IPS-20b (cell line): Measurements from ENCODE around the gene CCR2.
"Not testable (repeated sequence)": the region's sequence is repeated elsewhere in the genome, so short reads cannot be mapped to it uniquely, and the experiment has no call there.

ENCODE experiments used
- H3K27ac ChIP-seq: one replicate; pipeline ENCODE4 v1.5.1; 2013; ENCODE audit warnings: low read length
- H3K27me3 ChIP-seq: 2 replicates; pipeline ENCODE4 v1.6.1; 2013; ENCODE audit warnings: mild to moderate bottlenecking, low read length, inconsistent platforms; ENCODE audit not compliant: insufficient read depth
- H3K36me3 ChIP-seq: 2 replicates; pipeline ENCODE4 v1.6.1; 2013; ENCODE audit warnings: low read depth, mild to moderate bottlenecking, inconsistent platforms, low read length, moderate library complexity; ENCODE audit not compliant: insufficient read depth
- H3K4me1 ChIP-seq: 2 replicates; pipeline ENCODE4 v1.6.1; 2013; ENCODE audit warnings: mild to moderate bottlenecking, control low read depth, inconsistent platforms, low read length, moderate library complexity; ENCODE audit not compliant: insufficient read depth
- H3K4me3 ChIP-seq: 2 replicates; pipeline ENCODE4 v1.5.1; 2013; ENCODE audit warnings: mild to moderate bottlenecking, low read length, inconsistent platforms
- H3K9ac ChIP-seq: 2 replicates; pipeline ENCODE4 v1.6.1; 2013; ENCODE audit warnings: low read depth, mild to moderate bottlenecking, inconsistent platforms, low read length, moderate library complexity
- H3K9me3 ChIP-seq: 2 replicates; pipeline ENCODE4 v1.6.1; 2013; ENCODE audit warnings: mild to moderate bottlenecking, low read depth, low read length, inconsistent platforms; ENCODE audit not compliant: insufficient read depth

Gene CCR2

DNA sequence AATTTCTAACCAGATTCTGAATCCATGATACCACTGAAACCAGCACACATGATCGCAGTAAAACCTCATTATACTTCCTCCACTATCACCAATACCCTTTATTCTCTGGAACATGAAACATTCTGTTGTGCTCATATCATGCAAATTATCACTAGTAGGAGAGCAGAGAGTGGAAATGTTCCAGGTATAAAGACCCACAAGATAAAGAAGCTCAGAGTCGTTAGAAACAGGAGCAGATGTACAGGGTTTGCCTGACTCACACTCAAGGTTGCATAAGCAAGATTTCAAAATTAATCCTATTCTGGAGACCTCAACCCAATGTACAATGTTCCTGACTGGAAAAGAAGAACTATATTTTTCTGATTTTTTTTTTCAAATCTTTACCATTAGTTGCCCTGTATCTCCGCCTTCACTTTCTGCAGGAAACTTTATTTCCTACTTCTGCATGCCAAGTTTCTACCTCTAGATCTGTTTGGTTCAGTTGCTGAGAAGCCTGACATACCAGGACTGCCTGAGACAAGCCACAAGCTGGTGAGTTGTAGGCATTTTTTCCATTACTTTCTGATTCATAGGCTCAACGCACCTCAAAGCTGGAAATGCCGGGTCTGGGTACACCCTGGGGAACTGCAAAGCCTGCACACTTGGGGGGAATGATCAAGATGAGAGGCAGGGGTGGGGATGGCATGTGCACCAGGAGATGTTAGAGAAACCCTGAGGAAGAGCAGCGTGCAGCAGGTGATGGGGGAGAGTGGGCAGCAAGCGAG, at the start of gene CCR2:
Gene CCR2, plus strand, starts transcription at position 465 of the 764 bp plus-strand sequence. CDS start 3,417 bp downstream, outside the sequence.
- no peaks in the 10 kb centered on the region for H3K4me1 ChIP-seq
- no peaks in the 10 kb centered on the region for H3K9me3 ChIP-seq
- H3K27me3 ChIP-seq: no peaks in the 10 kb centered on the region
- H3K9ac ChIP-seq: no peak within 1 kb of the TSS
- no peaks in the 10 kb centered on the region for H3K36me3 ChIP-seq
- H3K4me3 ChIP-seq: no peak within 1 kb of the TSS
- H3K27ac ChIP-seq: no peak within 1 kb of the TSS

DNA sequence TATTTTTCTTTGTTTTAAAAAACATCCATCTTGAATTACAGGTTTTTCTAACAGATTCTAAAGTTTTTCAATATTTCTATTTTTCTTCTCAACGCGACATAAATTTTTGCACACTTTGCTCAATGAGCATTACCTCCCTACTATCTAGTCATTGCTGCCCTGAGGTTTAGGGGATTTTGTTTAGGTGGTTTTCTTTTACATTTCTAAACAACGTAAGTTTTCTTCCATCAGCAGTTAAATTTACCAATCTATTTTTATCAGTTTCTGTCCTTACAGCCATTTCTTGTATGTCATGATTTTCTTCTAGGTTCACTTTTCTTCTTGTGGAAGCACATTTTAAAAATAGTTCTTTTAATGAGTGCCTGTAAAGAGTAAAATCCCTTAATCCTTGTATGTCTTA, 49.2 kb upstream of the CCR2 start:
- no peak overlapping the region for H3K9ac ChIP-seq
- no peaks in the 10 kb centered on the region for H3K4me1 ChIP-seq
- no peaks in the 10 kb centered on the region for H3K36me3 ChIP-seq
- H3K27ac ChIP-seq: no peak overlapping the region
- H3K27me3 ChIP-seq: no peaks in the 10 kb centered on the region
- no peaks in the 10 kb centered on the region for H3K9me3 ChIP-seq
- H3K4me3 ChIP-seq: no peak overlapping the region

DNA sequence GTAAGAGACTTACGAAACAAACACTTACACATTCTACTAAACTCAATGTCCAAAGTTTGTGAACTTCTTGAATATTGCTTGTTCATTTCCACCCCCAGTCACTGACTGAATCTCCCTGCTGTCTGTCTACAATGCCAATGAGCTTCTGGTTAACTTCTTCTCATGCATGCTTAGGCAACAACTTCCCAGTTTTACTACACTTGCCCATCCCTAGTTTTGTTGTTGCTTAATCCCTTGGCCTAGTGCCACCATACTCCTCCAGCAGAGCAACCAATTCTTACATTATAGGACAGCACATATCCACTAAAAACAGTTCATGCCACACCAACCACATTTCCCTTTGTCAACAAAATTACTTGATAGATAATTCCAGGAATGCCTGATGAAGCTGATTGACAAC, 40.9 kb upstream of the CCR2 start:
- no peaks in the 10 kb centered on the region for H3K9me3 ChIP-seq
- H3K27me3 ChIP-seq: no peaks in the 10 kb centered on the region
- no peak overlapping the region for H3K9ac ChIP-seq
- H3K27ac ChIP-seq: no peak overlapping the region
- H3K4me3 ChIP-seq: no peak overlapping the region
- H3K4me1 ChIP-seq: peaks cover 11% of the 10 kb centered on the region
- no peaks in the 10 kb centered on the region for H3K36me3 ChIP-seq

DNA sequence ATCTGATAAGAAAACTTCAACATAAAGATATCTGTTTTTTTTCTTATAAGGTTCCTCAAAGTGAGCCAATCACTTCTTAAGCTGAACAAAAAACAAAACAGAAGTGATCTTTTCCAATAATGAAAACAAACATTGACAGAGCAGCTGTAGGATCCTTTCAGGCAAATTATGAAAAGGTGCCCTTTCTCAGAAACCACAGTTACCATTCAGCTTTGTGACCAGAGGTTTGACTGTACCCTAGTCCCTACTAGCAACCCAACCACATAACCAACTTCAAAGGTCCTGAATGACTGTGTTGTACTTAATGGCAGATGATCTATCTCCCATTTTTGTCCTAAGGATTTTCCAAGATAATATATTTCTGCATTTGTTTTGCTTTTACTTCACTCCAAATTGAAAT, 39.4 kb upstream of the CCR2 start:
- Histone ChIP-seq H3K9me3 (no peaks in the 10 kb centered on the region), H3K4me1 (peaks cover 11% of the 10 kb centered on the region), H3K9ac (no peak overlapping the region), H3K4me3 (no peak overlapping the region), H3K36me3 (no peaks in the 10 kb centered on the region), H3K27me3 (no peaks in the 10 kb centered on the region), H3K27ac (no peak overlapping the region)

DNA sequence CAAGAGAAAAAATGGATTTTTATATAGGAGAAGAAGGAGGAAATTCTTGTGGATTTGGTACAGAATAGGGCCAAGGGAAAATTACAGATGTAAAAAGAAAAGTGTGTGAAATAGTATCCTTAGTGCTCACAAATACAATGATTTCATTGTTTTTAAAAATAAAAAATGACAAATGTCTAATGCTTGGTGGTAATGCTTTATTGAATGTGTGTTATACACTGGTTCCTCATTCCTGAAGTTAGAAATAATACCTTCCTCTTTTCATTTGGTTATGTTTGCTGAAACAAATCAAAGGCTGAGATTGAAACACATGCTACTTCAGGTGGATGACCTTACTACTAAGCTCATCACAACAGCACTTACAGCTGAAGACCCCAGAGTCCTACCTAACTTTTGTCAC, 37.7 kb upstream of the CCR2 start:
- Histone ChIP-seq H3K4me3 (no peak overlapping the region), H3K36me3 (no peaks in the 10 kb centered on the region), H3K4me1 (peaks cover 5% of the 10 kb centered on the region), H3K9ac (no peak overlapping the region), H3K27ac (no peak overlapping the region), H3K9me3 (no peaks in the 10 kb centered on the region), H3K27me3 (no peaks in the 10 kb centered on the region)

DNA sequence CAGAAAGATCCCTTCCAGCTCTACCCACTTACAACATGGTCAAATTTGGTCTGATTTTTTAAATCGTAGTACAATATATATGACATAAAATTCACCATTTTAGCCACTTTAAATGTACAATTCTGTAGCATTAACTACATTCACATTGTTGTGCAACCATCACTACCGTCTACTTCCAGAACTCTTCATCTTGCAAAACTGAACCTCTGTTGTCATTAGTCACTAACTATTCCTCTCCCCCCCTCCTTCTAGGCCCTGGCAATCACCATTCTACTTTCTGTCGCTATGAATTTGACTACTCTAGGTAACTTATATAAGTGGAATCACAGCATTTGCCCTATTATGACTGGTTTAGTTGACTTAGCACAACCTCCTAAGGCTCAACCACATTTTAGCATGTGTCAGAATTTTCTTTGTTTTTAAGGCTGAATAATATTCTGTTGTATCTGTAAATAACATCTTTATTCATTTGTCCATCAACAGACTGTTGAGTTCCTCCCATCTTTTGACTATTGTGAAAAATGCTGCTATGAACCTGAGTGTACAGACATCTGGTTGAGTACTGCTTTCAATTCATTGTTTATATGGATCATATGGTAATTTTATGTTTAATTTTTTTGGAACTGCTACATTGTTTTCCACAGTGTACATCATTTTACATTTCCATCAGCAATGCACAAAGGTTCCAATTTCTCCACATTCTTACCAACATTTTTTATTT, 35.5 kb upstream of the CCR2 start:
- Histone ChIP-seq H3K9ac (no peak overlapping the region), H3K27ac (no peak overlapping the region), H3K36me3 (no peaks in the 10 kb centered on the region), H3K4me1 (no peaks in the 10 kb centered on the region), H3K4me3 (no peak overlapping the region), H3K27me3 (no peaks in the 10 kb centered on the region; the same call in 1 of the 2 replicates), H3K9me3 (no peaks in the 10 kb centered on the region; the same call in 1 of the 2 replicates)

DNA sequence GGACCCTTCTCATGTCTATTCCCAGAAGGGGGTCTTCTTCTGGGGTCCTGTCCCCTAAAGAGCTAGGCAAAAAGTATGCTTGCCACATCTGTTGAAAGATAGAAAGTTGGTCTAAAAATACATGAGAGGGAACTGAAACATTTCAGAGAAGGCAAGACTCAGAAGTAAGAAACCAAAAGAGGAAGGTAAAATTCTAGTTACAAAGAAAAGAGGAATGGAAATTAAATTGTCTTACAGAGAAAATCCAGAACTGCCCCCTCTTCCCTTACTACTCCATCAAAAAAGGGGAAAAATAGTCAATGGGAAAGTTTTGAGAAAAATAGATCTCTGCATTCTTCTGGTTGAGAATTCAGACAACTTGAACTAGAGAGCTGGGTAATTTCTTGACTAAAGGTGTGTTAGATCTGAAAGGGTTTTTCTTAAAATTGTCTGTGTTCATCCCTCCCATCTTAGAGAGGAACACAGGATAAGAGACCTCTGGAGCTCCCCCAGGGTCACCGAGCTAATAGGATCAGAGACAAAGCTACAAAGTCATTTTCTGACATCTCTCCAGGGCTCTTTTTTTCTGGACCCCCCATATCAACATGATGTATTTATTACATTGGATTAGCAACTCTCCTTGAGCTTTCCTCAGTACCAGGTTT, 32.3 kb upstream of the CCR2 start:
- Histone ChIP-seq H3K4me3 (no peak overlapping the region), H3K4me1 (no peaks in the 10 kb centered on the region), H3K9me3 (no peaks in the 10 kb centered on the region; the same call in 1 of the 2 replicates), H3K27me3 (no peaks in the 10 kb centered on the region; the same call in 1 of the 2 replicates), H3K9ac (no peak overlapping the region), H3K36me3 (no peaks in the 10 kb centered on the region), H3K27ac (no peak overlapping the region)

DNA sequence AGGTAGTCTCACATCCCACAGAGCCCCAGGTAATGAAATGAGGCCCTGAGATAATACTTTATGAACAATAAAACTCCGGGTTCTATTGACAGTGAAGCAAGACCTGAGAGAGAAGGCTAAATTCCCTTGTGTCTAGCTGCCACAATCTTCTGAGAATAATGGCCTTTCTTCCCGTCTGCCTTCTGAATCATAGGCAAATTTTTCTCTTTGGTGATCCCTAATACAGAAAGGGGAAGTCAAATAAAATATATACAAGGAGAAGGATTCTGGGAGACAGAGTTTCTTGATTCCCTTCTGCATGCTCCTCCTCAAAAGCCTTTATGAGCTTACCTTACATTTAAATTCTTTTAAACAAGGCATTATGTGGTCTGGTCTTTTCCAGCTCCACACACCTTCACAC, 29.9 kb upstream of the CCR2 start:
- Histone ChIP-seq H3K9me3 (no peaks in the 10 kb centered on the region; the same call in 1 of the 2 replicates), H3K4me1 (no peaks in the 10 kb centered on the region), H3K27ac (no peak overlapping the region), H3K36me3 (no peaks in the 10 kb centered on the region), H3K9ac (no peak overlapping the region), H3K27me3 (no peaks in the 10 kb centered on the region; the same call in 1 of the 2 replicates), H3K4me3 (no peak overlapping the region)

DNA sequence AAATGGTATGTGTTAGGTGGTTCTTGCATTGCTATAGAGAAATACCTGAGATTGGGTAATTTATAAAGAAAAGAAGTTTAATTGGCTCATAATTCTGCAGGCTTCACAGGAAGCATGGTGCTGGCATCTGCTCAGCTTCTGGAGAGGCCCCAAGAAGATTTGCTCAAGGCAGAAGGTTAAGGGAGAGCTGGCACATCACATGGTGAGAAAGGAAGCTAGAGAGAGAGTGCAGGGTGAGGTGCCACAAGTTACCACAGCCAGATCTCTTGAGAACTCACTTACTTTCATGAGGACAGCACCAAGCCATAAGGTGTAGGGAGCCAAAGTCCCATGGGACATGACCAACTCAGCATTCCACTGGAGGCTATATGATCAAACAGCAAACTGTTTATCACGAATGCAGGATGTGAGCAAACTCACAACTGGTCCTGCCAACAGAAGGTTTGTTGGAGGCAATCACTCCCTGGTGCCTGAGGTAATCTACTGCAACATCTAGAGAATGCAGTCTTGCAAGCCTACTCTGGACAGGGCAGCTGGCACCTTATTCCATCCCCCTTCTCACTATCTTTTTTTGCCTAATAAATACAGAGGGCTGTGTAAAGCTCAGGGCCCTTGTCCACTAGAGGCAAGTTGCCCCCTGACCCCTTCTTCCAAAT, 28.1 kb upstream of the CCR2 start:
- Histone ChIP-seq H3K9me3 (no peaks in the 10 kb centered on the region; the same call in 1 of the 2 replicates), H3K4me1 (no peaks in the 10 kb centered on the region), H3K9ac (no peak overlapping the region), H3K4me3 (no peak overlapping the region), H3K27me3 (no peaks in the 10 kb centered on the region; the same call in 1 of the 2 replicates), H3K27ac (no peak overlapping the region), H3K36me3 (no peaks in the 10 kb centered on the region)

DNA sequence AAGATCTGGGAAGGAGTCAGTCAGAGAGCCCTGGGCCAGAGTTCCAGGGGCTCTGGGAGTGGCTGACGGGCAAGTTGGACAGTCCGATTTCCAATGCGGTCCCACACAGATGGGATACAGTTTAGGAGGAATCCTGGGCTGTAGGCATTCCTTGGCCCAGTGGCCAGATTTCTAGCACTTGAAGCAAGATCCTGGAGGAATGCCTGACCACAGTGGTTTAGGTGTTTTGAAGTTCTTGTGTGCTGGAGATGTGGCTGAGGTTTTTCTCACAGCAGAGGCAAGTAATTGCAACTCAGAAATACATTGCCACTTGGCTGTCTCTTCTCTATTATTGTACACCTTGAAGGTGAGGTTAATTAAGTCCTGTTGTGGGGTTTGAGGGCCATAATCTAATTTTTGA, 23.2 kb upstream of the CCR2 start:
- not testable (repeated sequence) for H3K27me3 ChIP-seq

DNA sequence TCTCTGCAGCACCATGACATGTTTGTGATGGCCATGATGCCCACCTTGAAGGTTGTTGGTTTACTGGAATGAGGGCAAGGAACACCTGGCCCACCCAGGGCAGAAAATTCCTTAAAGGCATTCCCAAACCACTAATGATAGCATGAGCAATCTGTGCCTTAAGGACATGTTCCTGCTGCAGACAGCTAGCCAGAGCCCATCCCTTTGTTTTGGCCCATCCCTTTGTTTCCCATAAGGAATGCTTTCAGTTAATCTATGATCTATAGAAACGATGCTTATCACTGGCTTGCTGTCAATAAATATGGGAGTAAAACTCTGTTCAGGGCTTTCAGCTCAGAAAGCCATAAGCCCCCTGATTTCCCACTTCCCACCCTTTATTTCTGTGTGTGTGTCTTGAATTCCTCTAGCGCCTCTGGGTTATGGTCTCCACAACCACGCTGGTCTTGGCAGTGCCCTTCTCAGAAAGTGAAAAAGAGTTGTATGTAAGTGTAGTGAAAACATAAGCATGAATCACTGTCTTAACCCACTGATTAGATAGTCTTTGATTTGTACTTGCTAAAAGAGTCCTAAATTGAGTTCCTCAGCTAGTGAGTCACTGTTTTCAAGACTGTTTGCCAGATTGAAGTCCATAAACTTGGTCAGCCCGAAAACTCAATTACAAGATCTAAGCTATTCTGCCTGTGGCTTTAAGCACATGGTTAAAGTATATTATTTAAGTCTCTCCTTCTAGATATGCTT, 19.0 kb upstream of the CCR2 start:
- H3K9ac ChIP-seq: no peak overlapping the region
- no peak overlapping the region for H3K27ac ChIP-seq
- no peak overlapping the region for H3K4me3 ChIP-seq
- H3K9me3 ChIP-seq: peaks cover 22% of the 10 kb centered on the region; the same call in 1 of the 2 replicates
- H3K4me1 ChIP-seq: no peaks in the 10 kb centered on the region
- no peaks in the 10 kb centered on the region for H3K36me3 ChIP-seq
- H3K27me3 ChIP-seq: no peaks in the 10 kb centered on the region

More for the DNA sequence above, 23.2 kb upstream of the CCR2 start:
- not testable (repeated sequence) for H3K9me3 ChIP-seq, H3K4me3 ChIP-seq, H3K9ac ChIP-seq, H3K4me1 ChIP-seq, H3K27ac ChIP-seq, H3K36me3 ChIP-seq
